GM12878 (cell line): ENCODE measurements around the gene SDR9C7.
"Not testable (repeated sequence)": the region's sequence is repeated elsewhere in the genome, so short reads cannot be mapped to it uniquely, and the experiment has no call there.

ENCODE experiments used
- BCL11A ChIP-seq: IDR thresholded peaks from 2 replicates; pipeline ENCODE4 v1.6.1; 2011; ENCODE audit warnings: low read depth, low read length
- BHLHE40 ChIP-seq, 2 experiments: fragments of 450-650 bp in 1 of 2; IDR thresholded peaks; 2 replicates each; pipeline ENCODE4 v1.6.1; 2011 to 2017; ENCODE audit warnings: low read depth in 2 of 2, borderline replicate concordance in 1 of 2, improper control_type of control experiment in 1 of 2, low read length in 1 of 2, mild to moderate bottlenecking in 1 of 2
- CBFB ChIP-seq: IDR thresholded peaks from 2 replicates; pipeline ENCODE4 v1.6.1; 2016; ENCODE audit warnings: antibody characterized with exemption, low read depth
- CTCF ChIP-seq, 3 experiments: IDR thresholded peaks in 2 of 3; conservative IDR thresholded peaks in 1 of 3; 2 replicates each; pipeline ENCODE4 v1.5.1; 2011; ENCODE audit warnings: low read depth in 3 of 3, low read length in 3 of 3, mild to moderate bottlenecking in 3 of 3, control low read depth in 2 of 3, moderate library complexity in 2 of 3, inconsistent platforms in 1 of 3, mixed read lengths in 1 of 3; ENCODE audit not compliant: control insufficient read depth in 2 of 3, insufficient read depth in 1 of 3; ENCODE audit errors: extremely low read depth in 1 of 3
- EP300 ChIP-seq, 2 experiments: fragments of 150-350 bp in 1 of 2; IDR thresholded peaks; 2 replicates each; pipeline ENCODE4 v1.6.1; 2011 to 2012; ENCODE audit warnings: low read depth in 2 of 2, low read length in 2 of 2, borderline replicate concordance in 1 of 2, improper control_type of control experiment in 1 of 2, inconsistent platforms in 1 of 2; ENCODE audit not compliant: control insufficient read depth in 1 of 2
- POLR2AphosphoS5 ChIP-seq: IDR thresholded peaks from 2 replicates; pipeline ENCODE4 v1.6.1; 2011; ENCODE audit warnings: mild to moderate bottlenecking, low read length, inconsistent platforms
- REST ChIP-seq: IDR thresholded peaks from 2 replicates; pipeline ENCODE4 v1.6.1; 2012; ENCODE audit warnings: mild to moderate bottlenecking, low read depth, low read length
- YY1 ChIP-seq: IDR thresholded peaks from 2 replicates; pipeline ENCODE4 v1.6.1; 2011; ENCODE audit warnings: low read depth, mild to moderate bottlenecking, low read length
- ZBTB33 ChIP-seq: fragments of 450-650 bp; IDR thresholded peaks from 2 replicates; pipeline ENCODE4 v1.6.1; 2017; ENCODE audit warnings: mild to moderate bottlenecking
- ZNF384 ChIP-seq: IDR thresholded peaks from 2 replicates; pipeline ENCODE4 v1.6.1; 2012; ENCODE audit warnings: low read depth, mild to moderate bottlenecking, low read length, improper control_type of control experiment, borderline replicate concordance

- TF ChIP-seq BHLHE40 (IDR thresholded peaks at IDR 0.05; ENCODE audit: borderline replicate concordance in 1 of 2, low read depth in 2 of 2, low read length in 1 of 2); REST; ZBTB33; ZNF384; CBFB; EP300 (IDR thresholded peaks at IDR 0.05; ENCODE audit: borderline replicate concordance in 1 of 2, control insufficient read depth in 1 of 2, low read depth in 2 of 2, low read length in 2 of 2); POLR2AphosphoS5; BCL11A; YY1; CTCF (IDR thresholded peaks at IDR 0.05 in 2 of 3, conservative IDR thresholded peaks at IDR 0.05 in 1 of 3; ENCODE audit: control insufficient read depth in 2 of 3, extremely low read depth in 1 of 3, insufficient read depth in 1 of 3, low read depth in 3 of 3, low read length in 3 of 3): not testable (repeated sequence)
These were observed 43.2 kb upstream of the SDR9C7 start for GRCh38 chr12:56977361-56977760.
